Effector memory CD8-positive, alpha-beta T cell (primary cell): ENCODE results near the gene PTPRT.

ENCODE experiments used
- ATAC-seq: fragments of 150-1000 bp; cut with Tn5 transposase; replicated peaks from 2 replicates; pipeline ENCODE4 v1.10.0; 2021; ENCODE audit warnings: mild to moderate bottlenecking, moderate library complexity
- DNase-seq, 3 experiments: peaks; one replicate each; pipeline ENCODE4 v3.0.0; 2021
- H3K27ac Mint-ChIP-seq, 2 donors: one replicate each; pipeline ENCODE4 v1.8.0; 2022; ENCODE audit warnings: mild to moderate bottlenecking in 2 of 2, mixed read lengths in 2 of 2, moderate library complexity in 2 of 2
- H3K27me3 Mint-ChIP-seq, 2 donors: one replicate each; pipeline ENCODE4 v1.8.0; 2022; ENCODE audit warnings: mixed read lengths in 2 of 2
- H3K36me3 Mint-ChIP-seq: one replicate; pipeline ENCODE4 v1.8.0; 2022; ENCODE audit warnings: mild to moderate bottlenecking, moderate library complexity, mixed read lengths; ENCODE audit not compliant: insufficient read depth
- H3K4me1 Mint-ChIP-seq, 2 donors: one replicate each; pipeline ENCODE4 v1.8.0; 2022; ENCODE audit warnings: low read depth in 2 of 2, mixed read lengths in 2 of 2
- H3K4me3 Mint-ChIP-seq, 2 donors: one replicate each; pipeline ENCODE4 v1.8.0; 2022; ENCODE audit warnings: mild to moderate bottlenecking in 2 of 2, mixed read lengths in 2 of 2, moderate library complexity in 2 of 2
- H3K9me3 Mint-ChIP-seq, 2 donors: one replicate each; pipeline ENCODE4 v1.8.0; 2022; ENCODE audit warnings: mixed read lengths in 2 of 2

PTPRT gene

DNA sequence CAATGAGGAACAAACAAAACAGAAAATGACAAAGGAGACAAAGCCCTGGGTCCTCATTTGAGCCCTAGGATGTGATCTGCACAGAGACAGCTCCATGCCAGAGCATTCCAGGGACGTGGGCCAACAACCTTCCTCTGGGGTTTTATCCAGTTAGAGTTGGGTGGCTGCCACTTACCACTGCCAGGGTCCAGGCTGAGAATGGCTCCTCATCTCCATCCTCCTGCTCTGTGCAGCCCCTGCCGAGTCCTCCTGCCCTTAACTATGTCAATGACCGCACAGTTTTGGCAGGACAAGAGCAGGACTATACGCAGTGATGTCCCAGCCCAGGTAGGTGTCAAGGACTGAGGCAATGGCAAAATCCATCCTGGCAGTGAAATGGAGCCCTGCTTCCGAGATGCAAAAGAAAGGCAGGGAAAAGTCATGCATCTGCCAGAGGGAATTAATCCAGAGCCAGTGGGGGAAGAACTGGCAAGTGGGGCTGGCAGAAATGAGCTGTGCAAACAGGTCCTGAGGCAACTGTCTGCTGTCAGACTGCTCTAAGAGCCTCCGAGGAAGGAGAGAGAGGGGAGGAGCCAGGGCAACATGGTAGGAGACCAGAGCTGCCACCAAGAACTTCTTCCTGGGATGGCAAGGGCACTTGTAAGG lies 449.4 kb downstream of the PTPRT start:
- DNase-seq = no peak
- H3K27ac Mint-ChIP-seq = no peak overlapping the region
- no peak overlapping the region for H3K4me3 Mint-ChIP-seq

DNA sequence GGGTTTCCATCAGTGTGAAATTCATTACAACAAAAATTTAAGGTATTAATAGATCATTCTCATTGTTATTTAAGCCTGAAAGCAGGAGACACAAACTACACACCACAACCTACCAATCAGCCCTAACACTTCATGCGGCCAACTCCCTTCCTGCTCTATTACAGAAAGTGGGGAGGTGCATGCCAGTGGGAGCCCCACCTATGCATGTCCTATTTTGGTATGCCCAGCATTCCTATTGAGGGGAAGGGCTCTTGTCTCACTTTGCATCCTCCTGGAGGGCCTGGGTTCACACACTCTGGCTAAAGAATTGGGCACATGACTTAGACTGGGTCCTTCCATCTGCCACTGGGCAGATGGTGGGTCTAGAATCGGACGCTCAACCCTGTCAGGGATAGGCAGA lies 450.0 kb downstream of the PTPRT start:
- ATAC-seq (no peak), DNase-seq (no peak)
- Mint-ChIP-seq H3K4me1 (no peaks in the 10 kb centered on the region), H3K36me3 (no peaks in the 10 kb centered on the region), H3K27ac (no peak overlapping the region), H3K27me3 (no peaks in the 10 kb centered on the region), H3K4me3 (no peak overlapping the region), H3K9me3 (peaks cover 19 to 47% of the 10 kb centered on the region in 2 donors)

More for the DNA sequence above, 449.4 kb downstream of the PTPRT start:
- H3K36me3 Mint-ChIP-seq = no peaks in the 10 kb centered on the region
- peaks cover 19 to 40% of the 10 kb centered on the region in 2 donors for H3K9me3 Mint-ChIP-seq
- ATAC-seq = no peak
- no peaks in the 10 kb centered on the region for H3K4me1 Mint-ChIP-seq
- no peaks in the 10 kb centered on the region for H3K27me3 Mint-ChIP-seq

GRCh38 chr20:42735539-42735938 lies 454.2 kb downstream of the PTPRT start:
- Mint-ChIP-seq H3K4me1 (no peaks in the 10 kb centered on the region), H3K27me3 (no peaks in the 10 kb centered on the region), H3K36me3 (no peaks in the 10 kb centered on the region), H3K27ac (no peak overlapping the region), H3K4me3 (no peak overlapping the region), H3K9me3 (peaks cover 12 to 50% of the 10 kb centered on the region in 2 donors)
- ATAC-seq (no peak), DNase-seq (no peak)

DNA sequence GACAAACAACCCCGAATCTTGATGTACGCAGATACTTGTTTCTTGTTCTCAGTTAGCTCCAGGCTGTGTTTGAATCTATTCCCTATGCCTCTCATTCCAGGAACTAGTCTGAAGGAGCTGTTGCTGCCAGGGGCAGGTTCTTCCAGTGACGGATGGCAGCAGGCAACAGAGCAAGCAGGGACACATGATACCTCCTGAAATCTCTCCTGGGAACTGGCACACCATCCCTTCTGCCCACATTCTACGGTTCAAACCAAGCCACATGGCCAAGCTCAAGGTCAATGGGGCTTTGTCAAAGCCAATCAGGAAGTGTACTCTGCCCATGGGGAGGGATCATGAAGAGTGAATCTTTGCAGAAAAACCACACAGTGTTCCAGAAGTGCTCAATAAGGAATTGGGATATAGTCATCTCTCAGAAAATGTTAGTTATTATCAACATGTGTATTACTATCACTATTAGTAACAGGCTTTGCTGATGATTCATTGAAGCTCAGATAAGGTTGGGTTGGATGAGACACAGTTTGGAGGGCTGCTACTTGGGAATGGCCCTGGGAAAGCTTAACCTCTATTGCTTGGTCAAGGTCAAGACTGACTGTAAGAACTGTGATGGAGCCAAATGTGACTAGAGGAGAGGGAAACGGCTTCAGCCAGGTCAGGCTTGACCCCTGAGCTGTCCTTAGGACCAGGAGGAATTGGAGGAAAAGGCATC lies 454.9 kb downstream of the PTPRT start:
- DNase-seq (no peak), ATAC-seq (no peak)
- Mint-ChIP-seq H3K27ac (no peak overlapping the region), H3K4me3 (no peak overlapping the region), H3K9me3 (peaks cover 14 to 50% of the 10 kb centered on the region in 2 donors), H3K27me3 (no peaks in the 10 kb centered on the region), H3K36me3 (no peaks in the 10 kb centered on the region), H3K4me1 (no peaks in the 10 kb centered on the region)

GRCh38 chr20:42721923-42722322 lies 467.8 kb downstream of the PTPRT start:
- ATAC-seq (no peak), DNase-seq (no peak)
- H3K4me3 Mint-ChIP-seq = no peak overlapping the region
- H3K27me3 Mint-ChIP-seq = no peaks in the 10 kb centered on the region
- H3K27ac Mint-ChIP-seq = no peak overlapping the region
- no peaks in the 10 kb centered on the region for H3K36me3 Mint-ChIP-seq
- peaks cover 0 to 3% of the 10 kb centered on the region in 2 donors for H3K9me3 Mint-ChIP-seq
- H3K4me1 Mint-ChIP-seq = no peaks in the 10 kb centered on the region

DNA sequence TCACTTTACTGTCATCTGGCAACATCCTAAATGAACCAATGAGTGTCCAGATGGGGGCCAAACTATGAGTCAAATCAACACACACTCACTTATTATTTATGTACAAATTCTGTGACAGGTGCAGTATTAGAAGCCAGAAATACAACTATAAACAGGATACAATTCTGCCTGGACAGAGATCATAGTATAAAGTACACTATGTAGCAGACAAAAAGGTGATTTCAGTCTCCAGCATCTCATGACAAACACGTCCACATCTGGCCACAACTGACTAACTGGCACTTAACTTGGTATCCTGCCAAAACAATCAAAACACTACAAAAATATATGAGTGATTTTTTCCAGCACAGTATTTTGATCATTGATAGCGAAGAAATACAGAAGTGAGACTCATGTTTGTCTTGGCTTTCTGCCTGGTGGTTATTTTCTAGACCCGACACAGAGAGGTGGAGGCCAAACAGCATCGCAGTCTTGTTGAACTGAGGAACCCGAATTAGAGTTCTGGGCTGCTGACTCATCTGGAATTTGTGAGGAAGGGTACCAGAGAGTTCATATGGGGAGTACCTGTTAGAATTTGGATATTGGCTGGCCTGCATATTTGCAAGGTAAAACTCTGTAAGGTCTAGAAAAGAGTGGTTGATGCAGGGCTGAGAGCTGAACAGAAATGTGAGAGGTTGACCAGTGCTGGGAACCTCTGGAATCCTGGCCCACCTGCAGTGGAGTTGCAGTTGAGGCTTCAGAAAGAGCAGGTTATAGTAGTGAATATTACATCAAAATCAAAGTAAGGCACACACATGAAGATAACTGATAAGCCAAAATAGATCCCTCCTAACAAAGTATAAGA lies 475.2 kb downstream of the PTPRT start:
- DNase-seq = no peak
- H3K4me3 Mint-ChIP-seq = no peak overlapping the region

GRCh38 chr20:42708266-42708665 lies 481.4 kb downstream of the PTPRT start:
- Mint-ChIP-seq H3K27ac (no peak overlapping the region), H3K4me3 (no peak overlapping the region)
- DNase-seq = no peak

More for the DNA sequence above, 475.2 kb downstream of the PTPRT start:
- H3K9me3 Mint-ChIP-seq = peaks cover 4 to 8% of the 10 kb centered on the region in 2 donors
- H3K36me3 Mint-ChIP-seq = no peaks in the 10 kb centered on the region
- no peaks in the 10 kb centered on the region for H3K27me3 Mint-ChIP-seq
- ATAC-seq = no peak
- no peaks in the 10 kb centered on the region for H3K4me1 Mint-ChIP-seq
- no peak overlapping the region for H3K27ac Mint-ChIP-seq

GRCh38 chr20:42706759-42707158 lies 482.9 kb downstream of the PTPRT start:
- no peak for DNase-seq
- H3K27ac Mint-ChIP-seq = no peak overlapping the region
- ATAC-seq = no peak
- no peaks in the 10 kb centered on the region for H3K36me3 Mint-ChIP-seq
- no peaks in the 10 kb centered on the region for H3K4me1 Mint-ChIP-seq
- H3K27me3 Mint-ChIP-seq = no peaks in the 10 kb centered on the region
- H3K9me3 Mint-ChIP-seq = peaks cover 12 to 26% of the 10 kb centered on the region in 2 donors
- no peak overlapping the region for H3K4me3 Mint-ChIP-seq

More at GRCh38 chr20:42708266-42708665, 481.4 kb downstream of the PTPRT start:
- Mint-ChIP-seq H3K9me3 (peaks cover 9 to 26% of the 10 kb centered on the region in 2 donors), H3K36me3 (no peaks in the 10 kb centered on the region), H3K27me3 (no peaks in the 10 kb centered on the region), H3K4me1 (no peaks in the 10 kb centered on the region)
- ATAC-seq = no peak

DNA sequence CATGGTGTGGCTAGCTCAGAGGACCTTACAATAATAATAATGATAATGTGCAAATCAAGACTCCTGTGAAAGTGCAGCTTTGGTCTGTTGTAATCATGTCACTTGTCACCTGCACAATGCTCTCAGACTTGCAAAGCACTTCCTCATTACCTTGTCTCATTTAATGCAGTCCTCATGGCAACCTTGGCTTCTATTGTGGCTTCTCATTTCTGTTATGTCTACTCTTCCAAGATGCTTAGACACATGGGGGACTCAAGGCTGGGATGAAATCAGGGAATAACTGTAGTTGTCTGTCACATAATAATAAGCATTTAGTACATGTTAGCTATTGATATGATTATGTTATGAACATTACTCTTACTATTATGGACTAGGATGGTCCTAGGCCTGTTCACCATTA lies 484.2 kb downstream of the PTPRT start:
- no peaks in the 10 kb centered on the region for H3K36me3 Mint-ChIP-seq
- H3K4me3 Mint-ChIP-seq = no peak overlapping the region
- H3K27me3 Mint-ChIP-seq = no peaks in the 10 kb centered on the region
- peaks cover 12 to 26% of the 10 kb centered on the region in 2 donors for H3K9me3 Mint-ChIP-seq
- H3K27ac Mint-ChIP-seq = no peak overlapping the region
- ATAC-seq = no peak
- no peak for DNase-seq
- H3K4me1 Mint-ChIP-seq = no peaks in the 10 kb centered on the region

GRCh38 chr20:42703744-42704143 lies 486.0 kb downstream of the PTPRT start:
- H3K4me1 Mint-ChIP-seq = no peaks in the 10 kb centered on the region
- no peak overlapping the region for H3K4me3 Mint-ChIP-seq
- H3K27ac Mint-ChIP-seq = no peak overlapping the region
- H3K27me3 Mint-ChIP-seq = no peaks in the 10 kb centered on the region
- H3K36me3 Mint-ChIP-seq = no peaks in the 10 kb centered on the region
- peaks cover 8 to 14% of the 10 kb centered on the region in 2 donors for H3K9me3 Mint-ChIP-seq
- no peak for ATAC-seq
- no peak for DNase-seq

DNA sequence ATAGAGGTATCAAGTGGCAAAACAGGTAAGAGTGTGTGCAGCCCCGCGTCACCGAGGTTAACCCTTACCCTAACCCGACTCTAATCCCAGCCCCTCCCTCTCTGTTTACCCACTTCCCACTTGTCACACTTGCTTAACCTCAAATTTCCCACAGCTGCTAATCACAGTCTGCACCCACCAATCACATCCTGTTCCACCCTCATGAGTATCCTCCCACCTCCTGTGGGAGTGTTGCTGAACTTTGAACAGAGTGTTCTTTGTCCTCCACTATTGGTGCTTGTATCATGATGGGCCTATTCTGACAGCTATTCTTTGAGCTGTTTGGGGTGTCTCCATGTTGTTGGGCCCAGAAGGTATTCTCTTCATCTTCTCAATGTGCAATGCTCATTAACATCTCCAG lies 487.8 kb downstream of the PTPRT start:
- H3K27ac Mint-ChIP-seq = no peak overlapping the region
- H3K9me3 Mint-ChIP-seq = peaks cover 6 to 14% of the 10 kb centered on the region in 2 donors
- no peaks in the 10 kb centered on the region for H3K4me1 Mint-ChIP-seq
- H3K36me3 Mint-ChIP-seq = no peaks in the 10 kb centered on the region
- H3K4me3 Mint-ChIP-seq = no peak overlapping the region
- no peaks in the 10 kb centered on the region for H3K27me3 Mint-ChIP-seq
- ATAC-seq (no peak), DNase-seq (no peak)

GRCh38 chr20:42700372-42700771 lies 489.3 kb downstream of the PTPRT start:
- ATAC-seq (no peak), DNase-seq (no peak)
- H3K9me3 Mint-ChIP-seq = peaks cover 6 to 10% of the 10 kb centered on the region in 2 donors
- H3K27ac Mint-ChIP-seq = no peak overlapping the region
- H3K27me3 Mint-ChIP-seq = no peaks in the 10 kb centered on the region
- H3K36me3 Mint-ChIP-seq = no peaks in the 10 kb centered on the region
- H3K4me1 Mint-ChIP-seq = no peaks in the 10 kb centered on the region
- no peak overlapping the region for H3K4me3 Mint-ChIP-seq

DNA sequence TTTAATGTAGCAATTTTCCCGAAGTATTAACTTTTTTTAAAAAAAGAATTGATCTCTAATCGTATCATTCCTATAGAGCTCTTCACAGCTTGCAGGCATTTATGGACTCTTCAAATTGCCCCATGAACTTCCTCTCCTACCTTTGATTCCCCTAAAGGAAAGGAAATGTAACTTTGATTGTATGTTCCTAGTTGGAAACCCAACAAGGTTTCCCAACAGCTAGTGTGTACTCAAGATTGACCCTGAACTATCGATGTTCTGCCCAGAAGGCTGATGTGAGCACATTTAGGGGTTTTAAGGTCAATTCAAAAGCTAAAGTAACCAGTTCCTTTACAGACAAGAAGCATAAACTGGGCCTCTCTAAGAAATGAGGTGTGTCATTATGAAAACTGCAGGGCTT lies 491.7 kb downstream of the PTPRT start:
- H3K36me3 Mint-ChIP-seq = no peaks in the 10 kb centered on the region
- no peaks in the 10 kb centered on the region for H3K27me3 Mint-ChIP-seq
- H3K4me3 Mint-ChIP-seq = no peak overlapping the region
- DNase-seq (no peak), ATAC-seq (no peak)
- peaks cover 0 to 6% of the 10 kb centered on the region in 2 donors for H3K9me3 Mint-ChIP-seq
- no peaks in the 10 kb centered on the region for H3K4me1 Mint-ChIP-seq
- H3K27ac Mint-ChIP-seq = no peak overlapping the region
